ENCODE data around the gene SEMA3C.
A peak's percentile ranks its signal among the peaks of the same experiment; 100 is the strongest.

The SEMA3C gene

GRCh38 chr7:80783186-80783677 is 135.6 kb downstream of the SEMA3C start:
- Histone ChIP-seq H3K9ac (ENCODE audit: low read length) (no peak overlapping the region), H3K36me3 (ENCODE audit: insufficient read depth, low read length) (peaks cover under 1% of the 10 kb centered on the region), H3K27ac (ENCODE audit: low read depth, low read length) (peak overlapping the region; percentile 66), H3K9me3 (ENCODE audit: low read length) (no peaks in the 10 kb centered on the region), H3K4me3 (ENCODE audit: low read depth in 1 of 2, low read length in 2 of 2) (no peak overlapping the region), H3K27me3 (ENCODE audit: control insufficient read depth in 1 of 2, insufficient read depth in 2 of 2, low read length in 2 of 2) (no peaks in the 10 kb centered on the region), H3K4me1 (ENCODE audit: insufficient read depth, low read length) (peaks cover 54% of the 10 kb centered on the region)

- H3K9ac ChIP-seq (ENCODE audit: low read length) = no peak overlapping the region
- no peaks in the 10 kb centered on the region for H3K9me3 ChIP-seq (ENCODE audit: low read length)
- no peak overlapping the region for H3K4me3 ChIP-seq (ENCODE audit: low read depth in 1 of 2, low read length in 2 of 2)
- peaks cover 54% of the 10 kb centered on the region for H3K4me1 ChIP-seq (ENCODE audit: insufficient read depth, low read length)
- H3K27ac ChIP-seq (ENCODE audit: low read depth, low read length) = peak overlapping the region; percentile 58
- H3K27me3 ChIP-seq (ENCODE audit: control insufficient read depth in 1 of 2, insufficient read depth in 2 of 2, low read length in 2 of 2) = no peaks in the 10 kb centered on the region
- H3K36me3 ChIP-seq (ENCODE audit: insufficient read depth, low read length) = no peaks in the 10 kb centered on the region
Measured at GRCh38 chr7:80781561-80781979, 137.3 kb downstream of the SEMA3C start.

GRCh38 chr7:80781146-80781545 is 137.7 kb downstream of the SEMA3C start:
- H3K9ac ChIP-seq (ENCODE audit: low read length) = no peak overlapping the region
- H3K36me3 ChIP-seq (ENCODE audit: insufficient read depth, low read length) = no peaks in the 10 kb centered on the region
- peaks cover 56% of the 10 kb centered on the region for H3K4me1 ChIP-seq (ENCODE audit: insufficient read depth, low read length)
- H3K9me3 ChIP-seq (ENCODE audit: low read length) = no peaks in the 10 kb centered on the region
- H3K27ac ChIP-seq (ENCODE audit: low read depth, low read length) = peak overlapping the region; percentile 58
- H3K27me3 ChIP-seq (ENCODE audit: control insufficient read depth in 1 of 2, insufficient read depth in 2 of 2, low read length in 2 of 2) = no peaks in the 10 kb centered on the region
- H3K4me3 ChIP-seq (ENCODE audit: low read depth in 1 of 2, low read length in 2 of 2) = peak overlapping the region in 1 of 2 donors; percentile 20

GRCh38 chr7:80779456-80779855 is 139.4 kb downstream of the SEMA3C start:
- no peaks in the 10 kb centered on the region for H3K27me3 ChIP-seq (ENCODE audit: control insufficient read depth in 1 of 2, insufficient read depth in 2 of 2, low read length in 2 of 2)
- peak overlapping the region; percentile 58 for H3K27ac ChIP-seq (ENCODE audit: low read depth, low read length)

GRCh38 chr7:80775897-80776296 is 143.0 kb downstream of the SEMA3C start:
- no peak overlapping the region for H3K27ac ChIP-seq (ENCODE audit: low read depth, low read length)
- no peak overlapping the region for H3K4me3 ChIP-seq (ENCODE audit: low read depth in 1 of 2, low read length in 2 of 2)
- H3K9ac ChIP-seq (ENCODE audit: low read length) = no peak overlapping the region
- H3K36me3 ChIP-seq (ENCODE audit: insufficient read depth, low read length) = no peaks in the 10 kb centered on the region
- peaks cover 63% of the 10 kb centered on the region for H3K4me1 ChIP-seq (ENCODE audit: insufficient read depth, low read length)
- H3K9me3 ChIP-seq (ENCODE audit: low read length) = no peaks in the 10 kb centered on the region
- no peaks in the 10 kb centered on the region for H3K27me3 ChIP-seq (ENCODE audit: control insufficient read depth in 1 of 2, insufficient read depth in 2 of 2, low read length in 2 of 2)

More at GRCh38 chr7:80779456-80779855, 139.4 kb downstream of the SEMA3C start:
- Histone ChIP-seq H3K4me3 (ENCODE audit: low read depth in 1 of 2, low read length in 2 of 2) (no peak overlapping the region), H3K4me1 (ENCODE audit: insufficient read depth, low read length) (peaks cover 60% of the 10 kb centered on the region), H3K36me3 (ENCODE audit: insufficient read depth, low read length) (no peaks in the 10 kb centered on the region), H3K9ac (ENCODE audit: low read length) (no peak overlapping the region), H3K9me3 (ENCODE audit: low read length) (no peaks in the 10 kb centered on the region)

- H3K4me3 ChIP-seq (ENCODE audit: low read depth in 1 of 2, low read length in 2 of 2) = no peak overlapping the region
- no peaks in the 10 kb centered on the region for H3K9me3 ChIP-seq (ENCODE audit: low read length)
- H3K27me3 ChIP-seq (ENCODE audit: control insufficient read depth in 1 of 2, insufficient read depth in 2 of 2, low read length in 2 of 2) = no peaks in the 10 kb centered on the region
- H3K4me1 ChIP-seq (ENCODE audit: insufficient read depth, low read length) = peaks cover 63% of the 10 kb centered on the region
- H3K36me3 ChIP-seq (ENCODE audit: insufficient read depth, low read length) = no peaks in the 10 kb centered on the region
- H3K27ac ChIP-seq (ENCODE audit: low read depth, low read length) = no peak overlapping the region
- H3K9ac ChIP-seq (ENCODE audit: low read length) = no peak overlapping the region
Measured at GRCh38 chr7:80775482-80775881, 143.4 kb downstream of the SEMA3C start.

GRCh38 chr7:80774843-80775242 is 144.0 kb downstream of the SEMA3C start:
- H3K4me1 ChIP-seq (ENCODE audit: insufficient read depth, low read length) = peaks cover 64% of the 10 kb centered on the region
- H3K9me3 ChIP-seq (ENCODE audit: low read length) = no peaks in the 10 kb centered on the region
- H3K27me3 ChIP-seq (ENCODE audit: control insufficient read depth in 1 of 2, insufficient read depth in 2 of 2, low read length in 2 of 2) = no peaks in the 10 kb centered on the region
- H3K36me3 ChIP-seq (ENCODE audit: insufficient read depth, low read length) = no peaks in the 10 kb centered on the region
- H3K27ac ChIP-seq (ENCODE audit: low read depth, low read length) = no peak overlapping the region
- no peak overlapping the region for H3K4me3 ChIP-seq (ENCODE audit: low read depth in 1 of 2, low read length in 2 of 2)
- H3K9ac ChIP-seq (ENCODE audit: low read length) = no peak overlapping the region

- peak overlapping the region; percentile 10 for H3K27ac ChIP-seq (ENCODE audit: low read depth, low read length)
Measured at GRCh38 chr7:80773787-80774508, 144.9 kb downstream of the SEMA3C start.

GRCh38 chr7:80772347-80772993 is 146.4 kb downstream of the SEMA3C start:
- H3K9ac ChIP-seq (ENCODE audit: low read length) = no peak overlapping the region
- H3K27ac ChIP-seq (ENCODE audit: low read depth, low read length) = peak overlapping the region; percentile 6
- no peaks in the 10 kb centered on the region for H3K27me3 ChIP-seq (ENCODE audit: control insufficient read depth in 1 of 2, insufficient read depth in 2 of 2, low read length in 2 of 2)
- peaks cover 64% of the 10 kb centered on the region for H3K4me1 ChIP-seq (ENCODE audit: insufficient read depth, low read length)
- H3K4me3 ChIP-seq (ENCODE audit: low read depth in 1 of 2, low read length in 2 of 2) = no peak overlapping the region
- H3K36me3 ChIP-seq (ENCODE audit: insufficient read depth, low read length) = no peaks in the 10 kb centered on the region
- H3K9me3 ChIP-seq (ENCODE audit: low read length) = no peaks in the 10 kb centered on the region

More at GRCh38 chr7:80773787-80774508, 144.9 kb downstream of the SEMA3C start:
- no peaks in the 10 kb centered on the region for H3K9me3 ChIP-seq (ENCODE audit: low read length)
- H3K27me3 ChIP-seq (ENCODE audit: control insufficient read depth in 1 of 2, insufficient read depth in 2 of 2, low read length in 2 of 2) = no peaks in the 10 kb centered on the region
- H3K4me3 ChIP-seq (ENCODE audit: low read depth in 1 of 2, low read length in 2 of 2) = no peak overlapping the region
- H3K36me3 ChIP-seq (ENCODE audit: insufficient read depth, low read length) = no peaks in the 10 kb centered on the region
- peaks cover 59% of the 10 kb centered on the region for H3K4me1 ChIP-seq (ENCODE audit: insufficient read depth, low read length)
- no peak overlapping the region for H3K9ac ChIP-seq (ENCODE audit: low read length)

GRCh38 chr7:80771523-80771922 is 147.3 kb downstream of the SEMA3C start:
- Histone ChIP-seq H3K27me3 (ENCODE audit: control insufficient read depth in 1 of 2, insufficient read depth in 2 of 2, low read length in 2 of 2) (no peaks in the 10 kb centered on the region), H3K4me1 (ENCODE audit: insufficient read depth, low read length) (peaks cover 70% of the 10 kb centered on the region), H3K36me3 (ENCODE audit: insufficient read depth, low read length) (no peaks in the 10 kb centered on the region), H3K27ac (ENCODE audit: low read depth, low read length) (peak overlapping the region; percentile 19), H3K4me3 (ENCODE audit: low read depth in 1 of 2, low read length in 2 of 2) (no peak overlapping the region), H3K9ac (ENCODE audit: low read length) (no peak overlapping the region), H3K9me3 (ENCODE audit: low read length) (no peaks in the 10 kb centered on the region)

- peak overlapping the region; percentile 53 for H3K27ac ChIP-seq (ENCODE audit: low read depth, low read length)
- peaks cover 66% of the 10 kb centered on the region for H3K4me1 ChIP-seq (ENCODE audit: insufficient read depth, low read length)
- no peaks in the 10 kb centered on the region for H3K27me3 ChIP-seq (ENCODE audit: control insufficient read depth in 1 of 2, insufficient read depth in 2 of 2, low read length in 2 of 2)
Measured at GRCh38 chr7:80770675-80771081, 148.2 kb downstream of the SEMA3C start.

More at GRCh38 chr7:80770675-80771081, 148.2 kb downstream of the SEMA3C start:
- no peak overlapping the region for H3K9ac ChIP-seq (ENCODE audit: low read length)
- H3K9me3 ChIP-seq (ENCODE audit: low read length) = no peaks in the 10 kb centered on the region
- no peaks in the 10 kb centered on the region for H3K36me3 ChIP-seq (ENCODE audit: insufficient read depth, low read length)
- peak overlapping the region in 1 of 2 donors; percentile 1 for H3K4me3 ChIP-seq (ENCODE audit: low read depth in 1 of 2, low read length in 2 of 2)
